ENCODE data around the gene ASCC1.
"Not testable (repeated sequence)": the region's sequence is repeated elsewhere in the genome, so short reads cannot be mapped to it uniquely, and the experiment has no call there.

Gene ASCC1

DNA sequence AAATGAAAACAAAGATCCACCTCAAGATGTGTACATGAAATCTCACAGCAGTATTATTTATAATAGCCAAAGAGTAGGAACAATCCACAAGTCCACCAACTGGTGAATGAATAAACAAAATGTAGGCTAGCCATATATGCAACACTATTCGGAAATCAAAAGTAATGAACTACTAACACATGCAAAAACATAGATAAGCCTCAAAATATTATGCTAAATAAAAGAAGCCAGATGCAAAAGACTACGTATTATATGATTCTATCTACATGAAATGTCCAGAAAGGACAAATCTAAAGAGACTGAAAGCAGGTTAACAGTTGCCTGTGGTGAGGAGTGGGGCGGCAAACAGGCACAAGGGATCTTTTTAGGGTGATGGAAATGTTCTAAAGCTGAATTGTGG lies 49.0 kb downstream of the ASCC1 start:
- no peak for DNase-seq

DNA sequence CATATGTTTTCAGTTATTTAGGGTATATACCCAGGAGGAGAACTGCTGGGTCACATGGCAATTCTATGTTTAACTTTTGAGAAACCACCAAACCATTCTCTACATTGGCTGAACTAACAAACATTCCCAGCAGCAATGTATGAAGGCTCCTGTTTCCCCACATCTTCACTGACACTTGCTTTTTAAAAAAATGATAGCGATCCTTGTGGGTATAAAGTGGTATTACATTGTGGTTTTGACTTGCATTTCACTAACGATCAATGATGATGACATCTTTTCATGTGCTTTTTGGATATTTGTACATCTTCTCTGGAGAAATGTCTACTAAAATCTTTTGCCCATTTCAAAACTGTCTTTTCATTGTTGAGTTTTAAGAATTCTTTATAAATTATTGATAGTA lies 51.5 kb downstream of the ASCC1 start:
- DNase-seq, result no peak

DNA sequence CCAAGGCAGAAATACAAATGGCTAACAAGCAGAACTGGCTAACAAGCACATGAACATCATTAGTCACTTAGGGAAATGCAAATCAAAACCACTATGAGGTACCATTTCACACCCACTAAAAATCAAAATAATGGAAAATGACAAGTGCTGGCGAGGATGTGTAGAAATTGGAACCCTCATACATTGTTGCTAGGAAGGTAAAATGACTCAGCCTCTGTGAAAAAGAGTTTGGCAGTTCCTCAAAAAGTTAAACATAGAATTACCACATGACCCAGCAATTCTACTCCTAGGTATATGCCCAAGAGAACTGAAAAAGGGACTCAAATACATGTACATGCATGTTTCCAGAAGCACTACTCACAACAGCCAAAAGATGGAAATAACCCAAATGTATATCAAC lies 53.1 kb downstream of the ASCC1 start:
- DNase-seq, result no peak

DNA sequence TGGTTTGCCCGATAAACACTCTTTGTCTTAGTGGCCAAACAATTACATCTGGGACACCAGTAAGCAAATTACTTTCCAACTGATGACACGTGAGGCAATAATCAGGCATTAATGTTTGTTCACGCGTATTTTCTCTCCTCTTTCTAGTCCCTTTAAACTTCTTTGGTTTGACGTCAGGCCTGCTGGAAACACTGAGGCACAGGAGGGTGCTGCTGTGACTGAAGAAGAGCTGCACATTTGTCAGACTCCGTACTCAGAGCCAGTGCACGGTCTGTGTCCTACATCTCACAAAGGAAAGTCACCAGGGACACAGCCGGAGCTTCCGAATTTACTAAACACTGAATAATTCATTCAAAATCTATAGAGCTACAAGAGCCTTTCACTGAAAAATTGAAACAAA lies 57.9 kb downstream of the ASCC1 start:
- DNase-seq, result no peak

DNA sequence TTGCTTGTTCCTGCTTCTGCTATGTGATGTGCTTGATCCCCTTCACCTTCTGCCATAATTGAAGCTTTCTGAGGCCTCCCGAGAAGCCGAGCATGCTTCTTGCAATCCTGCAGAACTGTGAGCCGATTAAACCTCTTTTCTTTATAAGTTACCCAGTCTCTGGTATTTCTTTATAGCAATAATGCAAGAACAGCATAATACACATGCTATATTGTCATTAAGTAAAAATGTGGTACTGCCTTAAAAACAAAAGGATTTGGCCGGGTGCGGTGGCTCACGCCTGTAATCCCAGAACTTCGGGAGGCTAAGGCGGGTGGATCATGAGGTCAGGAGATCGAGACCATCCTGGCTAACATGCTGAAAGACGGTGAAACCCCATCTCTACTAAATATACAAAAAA lies 59.9 kb downstream of the ASCC1 start:
- DNase-seq, result no peak

DNA sequence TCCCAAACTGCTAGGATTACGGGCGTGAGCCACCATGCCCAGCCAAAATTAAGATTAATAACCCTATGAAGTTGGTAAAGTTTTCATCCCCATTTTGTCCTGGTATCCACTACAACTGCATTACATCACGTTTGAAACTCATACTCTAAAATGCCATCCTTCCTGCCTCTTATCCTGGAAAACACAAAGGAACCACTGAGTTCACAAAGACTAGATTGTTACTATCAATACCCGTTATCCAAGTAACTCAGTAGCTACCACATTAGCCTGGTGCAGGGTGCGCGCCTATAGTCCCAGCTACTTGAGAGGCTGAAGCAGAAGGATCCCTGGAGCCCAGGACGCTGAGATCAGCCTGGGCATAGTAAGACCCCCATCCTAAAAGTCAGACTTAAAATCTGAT lies 63.8 kb downstream of the ASCC1 start:
- no peak for DNase-seq

DNA sequence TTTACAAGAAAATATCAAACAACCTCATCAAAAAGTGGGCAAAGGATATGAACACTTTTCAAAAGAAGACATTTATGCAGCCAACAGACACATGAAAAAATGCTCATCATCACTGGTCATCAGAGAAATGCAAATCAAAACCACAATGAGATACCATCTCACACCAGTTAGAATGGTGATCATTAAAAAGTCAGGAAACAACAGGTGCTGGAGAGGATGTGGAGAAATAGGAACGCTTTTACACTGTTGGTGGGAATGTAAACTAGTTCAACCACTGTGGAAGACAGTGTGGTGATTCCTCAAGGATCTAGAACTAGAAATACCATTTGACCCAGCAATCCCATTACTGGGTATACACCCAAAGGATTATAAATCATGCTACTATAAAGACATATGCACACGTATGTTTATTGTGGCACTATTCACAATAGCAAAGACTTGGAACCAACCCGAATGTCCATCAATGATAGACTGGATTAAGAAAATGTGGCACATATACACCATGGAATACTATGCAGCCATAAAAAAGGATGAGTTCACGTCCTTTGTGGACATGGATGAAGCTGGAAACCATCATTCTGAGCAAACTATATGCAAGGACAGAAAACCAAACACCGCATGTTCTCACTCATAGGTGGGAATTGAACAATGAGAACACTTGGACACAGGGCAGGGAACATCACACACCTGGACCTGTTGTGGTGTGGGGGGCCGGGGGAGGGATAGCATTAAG lies 65.2 kb downstream of the ASCC1 start:
- DNase-seq, result not testable (repeated sequence)

DNA sequence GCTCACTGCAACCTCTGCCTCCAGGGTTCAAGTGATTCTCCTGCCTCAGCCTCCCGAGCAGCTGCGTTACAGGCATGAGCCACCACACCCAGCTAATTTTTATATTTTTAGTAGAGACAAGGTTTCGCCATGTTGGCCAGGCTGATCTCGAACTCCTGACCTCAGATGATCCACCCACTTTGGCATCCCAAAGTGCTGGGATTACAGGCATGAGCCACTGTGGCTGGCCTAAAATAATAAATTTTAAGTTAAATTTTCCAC lies 68.8 kb downstream of the ASCC1 start:
- not testable (repeated sequence) for DNase-seq

DNA sequence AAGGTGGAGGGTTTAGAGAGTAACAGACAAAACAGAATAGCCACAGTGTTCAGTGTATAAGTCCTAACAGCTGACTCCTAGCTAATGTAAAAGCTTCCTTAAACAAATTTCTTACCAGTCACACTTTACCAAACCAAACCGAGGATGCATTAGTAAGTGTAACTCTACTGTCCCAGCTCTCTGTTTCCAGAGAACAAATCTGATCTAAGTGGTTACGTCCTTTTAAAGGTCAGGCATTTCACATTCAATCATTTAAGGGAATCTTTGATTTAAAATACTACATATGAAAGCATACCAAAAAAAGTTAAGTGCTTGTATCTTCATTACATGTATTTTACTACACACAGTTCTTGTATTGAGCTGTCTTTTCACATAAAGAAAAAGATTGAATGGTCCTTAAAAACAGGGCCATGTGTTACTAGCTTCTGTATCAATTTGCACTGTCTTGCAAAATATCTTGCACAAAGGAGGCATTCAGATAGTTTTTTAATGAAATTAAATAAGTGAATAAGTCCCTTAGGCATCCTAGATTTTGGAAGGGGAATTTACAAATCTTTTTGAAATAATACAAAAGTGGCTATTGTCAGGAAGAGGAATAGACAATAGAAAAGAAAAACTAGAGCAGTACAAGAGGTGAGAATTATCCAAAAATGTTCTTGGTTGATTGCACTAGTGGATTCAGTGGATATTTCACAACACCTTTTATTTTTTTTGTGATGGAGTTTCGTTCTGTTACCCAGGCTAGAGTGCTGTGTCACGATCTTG lies 69.3 kb downstream of the ASCC1 start:
- no peak for DNase-seq

DNA sequence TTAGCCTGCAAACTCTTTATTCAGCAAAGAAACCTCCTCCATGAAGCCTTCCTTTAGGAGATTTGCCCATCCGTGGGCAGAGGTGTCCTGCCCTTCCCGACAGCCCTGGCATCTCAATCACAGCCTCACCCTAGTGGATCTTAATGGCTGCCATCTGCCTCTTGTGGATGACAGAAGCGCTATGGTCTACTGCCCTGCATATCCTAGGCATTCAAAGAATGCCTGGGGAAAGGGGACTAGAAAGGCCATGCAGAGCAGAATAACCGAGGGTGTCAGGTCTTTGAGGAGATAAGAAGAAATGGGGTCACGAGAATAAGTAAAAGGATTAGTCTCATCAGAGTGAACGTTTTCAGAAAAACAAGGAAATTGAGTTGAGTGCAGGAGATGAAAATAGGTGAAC lies 70.0 kb downstream of the ASCC1 start:
- no peak for DNase-seq

GRCh38 chr10:72145657-72146056 lies 70.4 kb downstream of the ASCC1 start:
- no peak for DNase-seq

GRCh38 chr10:72140850-72141249 lies 75.2 kb downstream of the ASCC1 start:
- DNase-seq, result no peak

DNA sequence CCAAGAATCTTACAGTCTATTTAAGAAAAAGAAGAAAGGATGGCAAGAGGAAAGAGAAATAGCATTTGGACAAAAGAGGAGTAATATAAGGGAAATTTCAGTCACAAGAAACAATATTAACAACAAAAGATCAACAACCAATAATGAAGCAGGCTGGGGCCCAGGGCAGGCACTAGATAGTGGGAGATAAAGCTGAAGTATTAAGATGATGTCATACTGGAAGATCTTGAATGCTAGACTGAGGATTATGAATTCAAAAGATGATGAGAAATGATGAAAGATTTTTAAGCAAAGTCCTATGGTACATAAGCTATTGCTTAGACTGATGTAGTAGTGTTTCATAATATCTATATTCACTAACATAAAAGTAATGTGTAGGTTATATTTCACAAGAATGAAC lies 75.9 kb downstream of the ASCC1 start:
- DNase-seq, result no peak

DNA sequence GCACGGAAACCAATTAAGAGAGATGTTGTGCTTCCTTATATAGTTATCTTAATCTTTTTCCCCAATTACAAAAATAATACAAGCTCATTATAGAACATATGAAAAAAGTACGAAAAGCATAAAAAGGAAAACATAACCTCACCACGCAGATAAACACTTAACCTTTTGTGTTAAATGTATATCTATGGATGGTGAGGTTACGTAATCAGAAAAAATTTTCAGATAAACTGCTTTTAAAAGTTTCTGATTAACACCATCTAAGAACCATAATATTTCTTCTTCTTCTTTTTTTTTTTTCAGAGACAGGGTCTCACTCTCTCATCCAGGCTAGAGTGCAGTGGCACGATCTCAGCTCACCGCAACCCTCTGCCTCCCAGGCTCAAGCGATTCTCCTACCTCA lies 78.5 kb downstream of the ASCC1 start:
- no peak for DNase-seq

GRCh38 chr10:72136225-72136624 lies 79.9 kb downstream of the ASCC1 start:
- DNase-seq, result not testable (repeated sequence)

DNA sequence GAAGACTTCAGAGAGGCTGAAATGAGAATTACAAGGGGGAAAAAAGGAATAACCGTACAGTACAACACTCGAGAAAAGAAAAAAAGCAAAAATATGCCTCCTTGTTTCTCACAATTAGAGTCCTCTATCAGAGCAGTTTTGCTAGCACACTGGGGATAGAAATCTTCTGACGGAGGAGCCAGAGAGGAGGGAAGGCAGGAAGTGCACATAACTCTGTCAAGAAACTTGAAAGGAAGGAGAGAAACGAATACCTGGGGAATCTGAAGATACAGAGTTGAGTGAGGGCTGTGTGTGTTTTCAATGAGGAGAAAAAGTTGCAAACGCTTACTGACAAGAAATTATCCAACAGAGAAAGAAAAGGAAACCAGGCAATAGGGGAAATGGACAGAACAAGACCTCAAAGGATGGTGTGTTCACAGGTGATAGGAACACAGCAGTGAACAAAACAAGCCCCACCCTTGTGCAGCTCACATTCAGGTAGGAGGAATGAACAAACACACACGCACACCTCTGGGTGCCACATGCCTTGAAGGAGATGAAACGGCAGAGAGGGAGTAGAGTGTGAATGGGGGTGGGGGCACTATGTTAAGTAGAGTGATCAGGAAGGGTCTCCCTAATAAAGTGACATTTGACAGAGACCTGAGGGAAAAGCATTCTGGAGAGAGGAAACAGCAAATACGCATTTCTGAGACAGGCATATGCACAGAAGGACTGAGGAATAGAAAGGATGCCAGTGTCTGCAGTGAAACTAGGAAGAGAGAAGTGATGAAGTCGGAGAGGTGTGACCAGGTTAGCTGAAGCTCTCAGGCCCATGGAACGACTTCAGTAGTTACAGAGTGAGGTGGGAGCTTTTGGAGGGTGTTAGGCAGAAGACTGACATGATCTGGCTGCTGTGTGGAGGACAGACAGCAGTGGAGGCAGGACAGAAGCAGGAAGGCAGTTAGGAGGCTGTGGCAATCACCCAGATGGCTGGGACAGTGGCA lies 81.0 kb downstream of the ASCC1 start:
- no peak for DNase-seq

DNA sequence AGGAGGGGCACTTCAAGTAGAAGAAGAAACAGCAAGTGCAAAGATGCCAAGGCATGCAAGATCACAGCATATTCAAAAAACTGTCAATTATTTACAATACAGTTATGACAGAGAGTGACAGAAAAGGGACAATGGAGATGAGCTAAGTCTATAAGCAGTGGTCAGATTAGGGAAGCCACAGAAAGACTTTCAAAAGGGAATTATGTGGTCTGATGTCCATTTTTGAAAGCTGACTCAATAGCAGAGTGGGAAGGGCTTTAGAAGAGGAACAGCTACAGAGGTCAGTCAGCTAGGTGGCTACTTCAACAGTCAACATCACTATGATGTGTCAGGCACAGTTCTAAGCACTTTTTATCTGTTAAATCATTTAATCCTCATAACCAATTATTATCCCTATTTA lies 82.6 kb downstream of the ASCC1 start:
- DNase-seq, result no peak

DNA sequence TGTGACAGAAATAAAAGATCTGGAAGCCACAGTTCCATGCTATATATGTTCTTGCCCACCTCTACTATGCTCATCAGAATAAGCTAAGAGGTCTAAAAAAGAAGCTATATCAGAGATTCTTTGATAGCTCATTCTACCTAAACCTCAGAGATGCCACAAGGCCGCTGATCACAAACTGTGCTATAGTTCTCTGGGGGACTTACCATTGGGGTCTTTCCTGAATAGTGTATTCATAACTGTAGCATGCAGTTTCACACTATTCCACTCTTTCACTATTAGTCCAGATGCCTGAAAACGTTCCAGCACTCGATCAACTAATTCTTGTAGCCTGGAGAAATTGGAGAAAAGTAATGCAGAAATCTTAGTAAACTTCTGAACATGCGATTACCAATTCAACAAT lies 83.2 kb downstream of the ASCC1 start:
- DNase-seq, result no peak

DNA sequence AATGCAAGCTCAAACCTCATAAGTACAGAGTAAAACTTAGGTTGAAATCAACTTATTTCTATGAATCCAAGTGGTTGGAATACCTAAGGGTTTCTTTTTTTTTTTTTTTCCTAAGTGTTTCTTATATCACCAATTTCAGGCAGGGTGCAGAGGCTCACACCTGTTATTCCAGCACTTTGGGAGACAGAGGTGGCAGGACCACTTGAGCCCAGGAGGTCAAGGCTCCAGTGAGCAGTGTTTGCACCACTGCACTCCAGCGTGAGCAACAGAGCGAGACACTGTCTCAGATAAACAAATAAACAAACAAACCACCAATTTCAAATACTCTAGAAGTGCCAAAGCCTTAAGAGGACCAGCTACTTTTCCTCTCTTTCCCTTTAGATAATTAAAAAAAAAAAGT lies 88.5 kb downstream of the ASCC1 start:
- DNase-seq, result no peak

DNA sequence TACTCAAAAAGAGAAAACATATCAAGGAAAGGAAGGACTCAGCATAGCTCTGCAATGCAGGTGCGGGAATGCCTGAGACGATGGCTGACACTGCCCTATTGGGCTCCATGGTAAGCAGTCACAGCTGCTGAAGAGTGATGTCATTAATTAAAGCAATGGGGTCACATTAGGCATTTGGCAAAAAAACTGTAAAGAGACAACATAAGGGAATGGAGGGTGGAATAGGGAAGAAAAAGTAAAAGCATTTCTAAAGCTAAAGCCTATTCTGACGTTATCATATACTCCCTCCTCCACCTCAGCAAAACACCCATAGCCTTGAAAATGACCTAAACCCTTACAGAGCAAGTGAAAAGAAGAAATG lies 89.2 kb downstream of the ASCC1 start:
- no peak for DNase-seq

DNA sequence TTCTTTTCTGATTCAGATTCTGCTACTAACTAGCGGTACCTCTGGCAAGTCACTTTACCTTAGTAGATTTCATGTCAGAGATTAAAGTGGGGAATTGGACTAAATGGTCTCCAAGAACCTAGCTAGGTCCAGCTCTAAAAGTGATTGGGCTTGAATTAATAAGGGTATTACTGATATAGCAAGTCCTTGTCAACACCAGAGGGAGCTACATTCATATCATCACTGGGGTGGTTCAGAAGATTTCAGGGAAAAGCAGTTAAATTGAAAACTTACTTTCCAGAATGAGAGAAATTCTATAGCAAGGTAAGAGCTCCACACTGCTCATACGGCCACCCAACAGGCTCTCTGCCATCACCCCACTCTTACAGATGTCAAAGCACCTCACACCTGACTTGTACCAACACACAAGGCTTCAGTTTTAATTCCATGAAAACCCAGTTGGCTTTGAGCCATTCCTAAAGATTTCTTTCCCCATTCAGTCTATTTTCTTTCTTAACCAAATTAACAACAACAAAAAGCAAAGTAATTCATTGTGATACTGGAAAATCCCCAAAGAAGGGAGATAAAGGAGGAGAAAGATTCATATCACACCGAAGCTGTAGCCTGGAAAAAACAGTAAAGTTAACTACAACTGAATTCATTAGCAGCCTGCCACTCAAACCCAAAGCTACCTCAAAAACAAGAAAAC lies 89.7 kb downstream of the ASCC1 start:
- no peak for DNase-seq

- no peak for DNase-seq
Observed at GRCh38 chr10:72124989-72125388, 91.1 kb downstream of the ASCC1 start.

GRCh38 chr10:72124381-72124780 lies 91.7 kb downstream of the ASCC1 start:
- DNase-seq, result no peak

All from NCI-H187 treated with DMSO at 0.1 percent for 48 hours (cell line).